CMK (cell line): ENCODE data around the gene MS4A4E.
"Not testable (repeated sequence)": the region's sequence is repeated elsewhere in the genome, so short reads cannot be mapped to it uniquely, and the experiment has no call there.

Experiments
- DNase-seq: peaks from one replicate; pipeline ENCODE4 v3.0.0-alpha.2; 2010; ENCODE audit warnings: low read depth

MS4A4E gene

DNA sequence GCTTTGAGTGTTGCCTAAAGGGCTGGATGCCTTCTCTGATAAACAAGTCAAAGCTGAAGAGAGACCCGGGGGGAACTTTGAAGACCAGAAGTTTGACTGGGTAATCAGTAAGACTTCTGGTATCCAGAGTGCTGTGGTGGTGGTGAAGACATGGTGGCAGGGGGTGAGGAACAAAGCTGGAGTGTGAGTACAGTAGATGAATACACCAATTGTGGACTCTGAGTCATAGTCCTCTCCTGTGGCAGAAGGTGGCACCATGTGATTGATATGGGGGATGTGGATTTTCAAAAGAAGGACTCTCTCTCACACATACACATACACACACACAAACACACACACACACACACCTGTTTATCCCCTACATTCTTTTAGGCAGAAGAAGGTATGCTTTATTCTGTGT is 72.4 kb downstream of the MS4A4E start:
- no peak for DNase-seq

DNA sequence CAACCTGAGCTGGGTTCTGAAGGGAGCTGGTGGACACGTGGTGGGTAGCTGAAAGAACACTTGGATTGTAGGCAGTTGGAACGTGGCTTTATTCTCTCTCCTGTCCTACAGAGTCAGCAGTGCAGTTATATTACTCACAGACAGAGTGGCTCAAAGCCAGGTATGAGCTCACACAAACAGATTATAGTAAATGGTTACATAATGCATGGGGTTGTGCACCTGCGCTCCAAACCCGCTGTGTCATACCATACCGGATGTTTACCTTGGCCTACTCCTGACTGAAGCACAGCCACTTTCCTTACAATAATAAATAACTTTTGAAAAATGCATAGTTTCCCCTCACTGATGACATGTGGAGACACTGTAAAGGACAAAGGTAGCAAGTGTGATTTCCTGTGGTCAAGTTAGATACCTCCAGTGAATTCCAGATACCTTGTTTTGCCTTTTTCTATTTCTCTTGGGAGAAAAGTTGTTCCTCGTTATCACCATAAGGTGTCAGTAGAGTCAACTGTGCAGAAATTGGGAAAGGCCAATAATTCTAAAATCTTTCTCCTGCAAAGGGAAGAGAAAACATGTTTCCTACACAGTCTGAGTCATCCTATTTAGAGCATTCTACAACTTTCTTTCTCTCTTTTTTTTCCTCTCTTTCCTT is 73.5 kb downstream of the MS4A4E start:
- no peak for DNase-seq

DNA sequence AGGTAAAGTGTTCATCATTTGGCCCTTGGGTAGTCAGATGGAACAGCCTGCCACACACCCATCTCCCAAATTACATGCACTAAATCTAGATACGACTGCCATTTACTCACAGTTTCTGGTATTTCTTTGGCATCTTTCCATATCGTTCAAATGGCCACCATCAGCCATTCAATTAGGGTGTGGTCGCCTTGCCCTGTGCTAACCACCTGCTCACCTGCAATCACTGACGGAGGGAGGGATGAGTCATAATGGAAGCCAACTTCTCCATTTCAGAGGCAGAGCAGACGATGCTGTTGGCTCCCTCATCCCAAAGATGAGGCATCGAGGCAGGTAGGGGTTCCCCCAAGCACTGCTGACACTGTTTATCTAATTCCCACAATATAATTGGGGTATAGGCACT is 74.6 kb downstream of the MS4A4E start:
- DNase-seq, result no peak

DNA sequence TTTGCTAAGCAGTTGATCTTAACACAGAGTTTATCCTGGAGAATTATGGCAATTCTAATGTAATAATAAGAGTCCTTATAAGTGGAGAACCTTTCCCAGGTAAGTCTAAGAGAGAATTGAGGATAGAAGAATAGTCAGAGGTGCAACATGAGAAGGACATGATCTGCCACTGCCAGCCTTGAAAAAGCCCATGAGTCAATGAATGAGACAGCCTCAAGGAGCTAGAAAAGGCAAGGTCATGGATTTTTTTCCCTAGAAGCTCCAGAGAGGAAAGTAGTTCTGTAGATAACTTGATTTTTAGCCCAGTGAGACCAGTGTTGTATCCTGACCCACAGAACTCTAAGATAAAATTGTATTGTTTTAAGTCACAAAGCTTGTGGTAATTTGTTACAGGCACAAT is 77.0 kb downstream of the MS4A4E start:
- DNase-seq, result no peak

DNA sequence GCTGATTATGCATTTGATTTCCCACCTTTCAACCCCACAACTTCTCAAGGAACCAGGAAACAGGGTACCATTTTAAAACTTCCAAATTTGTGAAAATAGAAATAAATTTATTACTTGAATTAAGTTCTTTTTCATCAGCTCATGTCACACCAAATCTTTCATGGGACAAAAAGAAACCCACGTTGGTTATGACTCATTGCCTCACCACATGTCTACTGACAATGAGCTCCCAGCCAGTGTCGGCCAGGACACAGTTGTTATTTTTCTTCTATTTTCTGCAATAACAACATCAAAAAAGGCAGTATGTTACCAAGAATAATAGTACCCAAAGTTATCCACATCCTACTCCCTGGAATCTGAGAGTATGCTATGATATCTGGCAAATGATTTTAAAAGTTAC is 77.4 kb downstream of the MS4A4E start:
- no peak for DNase-seq

DNA sequence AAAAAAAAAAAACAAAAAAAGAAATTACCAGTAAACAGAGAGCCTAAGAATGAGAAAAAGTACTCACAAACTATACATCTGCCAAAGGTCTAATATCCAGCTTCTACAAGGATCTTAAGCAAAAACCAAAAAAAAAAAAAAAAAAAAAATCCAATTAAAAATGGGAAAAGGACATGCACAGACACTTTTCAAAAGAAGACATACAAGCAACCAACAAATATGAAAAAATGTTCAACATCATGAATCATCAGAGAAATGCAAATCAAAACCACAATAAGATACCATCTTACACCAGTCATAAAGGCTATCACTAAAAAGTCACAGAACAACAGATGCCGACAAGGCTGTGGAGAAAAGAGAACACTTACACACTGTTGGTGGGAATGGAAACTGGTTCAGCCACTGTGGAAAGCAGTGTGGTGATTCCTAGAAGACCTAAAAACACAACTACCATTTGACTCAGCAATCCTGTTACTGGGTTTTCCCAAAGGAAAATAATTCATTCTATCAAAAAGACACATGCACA is 78.3 kb downstream of the MS4A4E start:
- no peak for DNase-seq

DNA sequence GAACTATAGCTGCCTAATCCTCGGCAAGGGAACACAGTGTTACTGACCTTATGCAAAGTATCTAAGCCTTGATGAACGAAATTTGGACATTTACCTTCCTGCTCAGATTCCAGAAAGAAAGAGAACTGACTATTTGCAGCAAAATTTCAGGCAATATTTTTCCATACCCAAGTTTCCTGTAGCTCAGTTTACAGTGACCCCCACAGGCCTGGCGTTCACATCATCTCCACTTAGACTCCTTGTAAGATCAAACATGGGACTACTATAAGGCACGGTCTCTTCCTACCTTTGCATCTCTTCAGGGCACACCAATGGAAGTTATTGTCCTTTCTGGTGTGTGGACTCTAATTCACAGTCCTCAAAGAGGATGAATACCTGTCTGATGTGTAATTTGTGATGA is 81.2 kb downstream of the MS4A4E start:
- no peak for DNase-seq

DNA sequence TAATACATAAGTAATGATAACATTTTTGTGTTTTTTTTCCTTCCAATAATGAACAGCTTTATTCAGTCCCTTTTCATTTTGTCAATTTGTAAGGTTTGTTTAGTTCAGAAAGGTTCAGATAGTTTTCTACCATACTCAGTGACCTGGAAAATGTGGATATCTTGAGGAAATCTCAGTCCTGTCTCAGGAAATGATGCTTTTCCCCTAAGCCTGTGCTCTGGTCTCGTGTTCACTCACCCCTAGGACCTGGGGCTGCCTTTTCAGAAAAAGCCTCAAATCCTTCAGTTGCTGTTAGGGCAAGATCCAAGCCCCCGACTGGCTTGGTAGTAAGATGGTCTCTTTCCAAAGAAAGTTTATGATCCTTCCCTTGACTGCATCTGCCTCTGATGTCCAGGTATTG is 81.8 kb downstream of the MS4A4E start:
- no peak for DNase-seq

DNA sequence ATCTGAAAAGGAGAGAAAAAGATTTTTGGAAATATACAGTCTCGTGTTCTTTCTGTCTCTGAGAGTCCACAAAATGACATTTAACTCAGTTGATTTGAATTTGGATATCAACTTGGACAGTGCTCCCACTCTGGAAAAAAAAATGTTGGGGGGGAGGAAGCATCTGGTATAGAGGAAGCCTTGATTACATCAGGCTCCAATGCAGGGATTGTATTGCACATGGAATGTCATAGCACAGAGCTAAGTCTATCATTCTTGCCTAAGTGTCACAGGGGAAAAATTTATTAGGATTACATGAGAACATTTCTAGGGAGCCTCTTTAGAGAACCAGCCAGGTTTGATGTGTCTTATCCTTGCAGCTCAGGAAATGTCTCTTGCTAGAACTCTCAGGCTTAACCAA is 83.1 kb downstream of the MS4A4E start:
- no peak for DNase-seq

DNA sequence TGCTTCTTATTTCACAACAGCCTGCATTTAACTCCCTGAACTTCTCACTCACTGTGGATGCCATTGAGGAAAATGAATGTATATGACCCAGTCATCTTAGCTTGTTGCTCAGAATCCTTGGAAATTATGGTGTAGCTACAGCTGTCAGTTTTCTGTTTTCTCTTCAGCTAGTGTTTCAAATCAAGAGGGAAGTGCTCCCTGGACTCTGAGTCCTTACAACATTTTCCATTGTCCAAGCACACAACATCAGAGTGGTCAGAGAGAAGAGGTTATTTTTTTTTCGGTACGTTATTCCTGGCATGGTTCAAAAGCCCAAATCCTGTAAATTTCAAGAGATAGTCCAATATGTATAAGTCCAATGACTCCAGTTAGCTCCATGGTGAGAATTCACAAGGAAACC is 83.7 kb downstream of the MS4A4E start:
- DNase-seq, result no peak

DNA sequence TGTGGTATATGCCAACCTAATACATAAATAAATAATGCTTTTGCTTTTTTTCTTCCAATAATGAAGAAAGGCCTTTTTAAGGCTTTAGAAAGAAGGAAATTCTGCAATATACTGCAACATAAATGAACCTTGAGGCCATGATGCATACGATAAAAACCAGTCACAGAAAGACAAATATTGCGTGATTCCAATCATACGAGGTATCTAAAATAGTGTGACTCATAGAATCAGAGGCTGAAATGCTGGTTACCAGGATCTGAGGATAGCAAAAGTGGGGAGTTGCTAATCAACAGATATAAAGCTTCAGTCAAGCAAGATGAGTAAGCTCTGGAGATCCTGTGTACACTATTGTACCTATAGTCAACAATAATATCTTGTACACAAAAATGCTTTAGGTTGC is 84.3 kb downstream of the MS4A4E start:
- DNase-seq, result no peak

DNA sequence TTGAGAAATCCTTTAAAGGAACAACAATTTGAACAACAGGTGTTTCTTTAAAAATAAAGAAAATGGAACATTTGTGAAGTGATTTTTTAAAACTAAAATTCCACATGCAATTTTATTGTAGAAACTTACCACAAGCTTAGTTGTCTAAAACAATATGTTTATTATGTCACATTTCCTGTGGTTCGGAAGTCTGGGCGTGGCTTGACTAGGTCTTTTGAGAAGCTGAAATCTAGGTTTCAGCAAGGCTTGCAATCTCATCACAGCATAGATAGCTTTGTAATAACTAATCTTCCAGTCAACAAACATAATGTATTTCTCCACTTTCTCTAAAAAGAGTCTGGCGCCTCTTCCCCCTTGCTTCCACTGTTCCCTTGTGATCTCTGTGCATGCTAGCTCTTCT is 87.0 kb downstream of the MS4A4E start:
- DNase-seq, result no peak

DNA sequence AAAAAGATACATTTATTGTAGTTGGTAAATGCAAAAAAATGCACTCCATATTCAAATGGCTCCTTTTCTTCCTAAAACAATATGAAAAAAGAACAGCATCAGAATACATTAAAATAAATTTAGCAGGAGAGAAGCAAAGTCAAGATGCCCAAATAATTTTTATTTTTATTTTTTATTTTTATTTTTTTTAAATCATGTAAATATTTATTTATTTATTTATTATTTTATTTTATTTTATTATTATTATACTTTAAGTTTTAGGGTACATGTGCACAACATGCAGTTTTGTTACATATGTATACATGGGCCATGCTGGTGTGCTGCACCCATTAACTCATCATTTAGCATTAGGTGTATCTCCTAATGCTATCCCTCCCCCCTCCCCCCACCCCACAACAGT is 90.2 kb downstream of the MS4A4E start:
- DNase-seq, result not testable (repeated sequence)

DNA sequence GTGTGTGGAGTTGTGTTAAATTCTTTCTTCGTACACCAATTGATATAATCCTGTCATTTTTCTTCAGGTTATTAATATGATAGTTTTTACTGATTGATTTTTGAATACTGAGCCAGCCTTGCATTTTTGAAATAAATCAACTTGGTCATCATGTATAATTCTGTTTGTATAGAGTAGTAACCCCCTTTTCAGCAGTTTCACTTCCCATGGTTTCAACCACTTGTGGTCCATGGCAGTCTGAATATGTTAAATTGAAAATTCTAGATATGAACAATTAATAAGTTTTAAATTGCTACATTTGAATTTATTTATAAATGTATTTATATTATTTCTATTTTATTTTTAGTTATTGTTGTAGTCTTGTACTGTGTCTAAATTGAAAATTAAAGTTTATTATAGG is 92.7 kb downstream of the MS4A4E start:
- no peak for DNase-seq
